ES-I3 (cell line): ENCODE results near the gene MMP15.
"Not testable (repeated sequence)": the region's sequence is repeated elsewhere in the genome, so short reads cannot be mapped to it uniquely, and the experiment has no call there.

Source experiments
- H3K36me3 ChIP-seq: 2 replicates; pipeline ENCODE4 v1.6.1; 2013; ENCODE audit warnings: mild to moderate bottlenecking, low read length, control low read depth, moderate library complexity; ENCODE audit not compliant: insufficient read depth
- H3K4me1 ChIP-seq: 2 replicates; pipeline ENCODE4 v1.6.1; 2013; ENCODE audit warnings: mild to moderate bottlenecking, control low read depth, low read length; ENCODE audit not compliant: insufficient read depth
- H3K9ac ChIP-seq: 2 replicates; pipeline ENCODE4 v1.6.1; 2013; ENCODE audit warnings: low read depth, mild to moderate bottlenecking, low read length, moderate library complexity
- H3K9me3 ChIP-seq: 2 replicates; pipeline ENCODE4 v1.6.1; 2013; ENCODE audit warnings: mild to moderate bottlenecking, low read length, moderate library complexity; ENCODE audit not compliant: control insufficient read depth, insufficient read depth

MMP15 gene

DNA sequence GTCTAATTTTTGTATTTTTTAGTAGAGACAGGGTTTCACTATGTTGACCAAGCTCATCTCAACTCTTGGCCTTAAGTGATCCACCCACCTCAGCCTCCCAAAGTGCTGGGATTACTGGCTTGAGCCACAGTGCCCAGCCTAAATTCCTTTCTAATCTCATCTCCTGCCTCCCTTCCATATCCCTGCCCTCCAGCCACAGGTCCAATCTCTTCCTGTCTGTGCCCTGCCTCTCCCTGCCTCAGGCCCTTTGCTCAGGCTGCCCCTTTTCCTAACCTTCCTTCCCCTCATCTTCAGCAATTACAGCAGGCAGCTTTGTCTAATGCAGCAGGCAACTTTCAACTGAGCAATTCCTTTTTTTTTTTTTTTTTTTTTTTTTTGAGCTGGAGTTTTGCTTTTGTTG is 56.8 kb downstream of the MMP15 start:
- no peaks in the 10 kb centered on the region for H3K36me3 ChIP-seq
- H3K4me1 ChIP-seq = no peaks in the 10 kb centered on the region; the same call in 1 of the 2 replicates
- H3K9me3 ChIP-seq = no peaks in the 10 kb centered on the region
- no peak overlapping the region for H3K9ac ChIP-seq

DNA sequence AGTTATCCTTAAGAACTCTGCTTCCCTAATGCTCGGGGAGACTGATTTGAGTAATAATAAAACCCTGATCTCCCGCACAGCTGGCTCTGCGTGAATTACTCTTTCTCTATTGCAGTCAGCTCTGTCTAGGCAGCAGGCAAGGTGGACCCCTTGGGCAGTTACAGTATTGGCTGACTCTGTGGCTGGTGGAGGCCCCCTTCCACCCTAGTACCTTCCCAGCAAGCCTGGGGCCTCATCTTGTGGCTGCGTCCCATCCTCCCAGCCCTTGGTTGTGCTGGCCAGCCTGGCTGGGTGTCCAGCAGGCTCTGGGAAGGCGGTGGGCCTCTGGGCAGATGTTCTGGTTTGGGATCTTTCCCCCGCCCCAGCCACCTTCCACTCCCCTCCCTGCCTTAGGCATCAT is 59.1 kb downstream of the MMP15 start:
- peaks cover 4% of the 10 kb centered on the region; the same call in 1 of the 2 replicates for H3K4me1 ChIP-seq
- H3K9ac ChIP-seq = no peak overlapping the region
- H3K36me3 ChIP-seq = no peaks in the 10 kb centered on the region
- H3K9me3 ChIP-seq = no peaks in the 10 kb centered on the region

DNA sequence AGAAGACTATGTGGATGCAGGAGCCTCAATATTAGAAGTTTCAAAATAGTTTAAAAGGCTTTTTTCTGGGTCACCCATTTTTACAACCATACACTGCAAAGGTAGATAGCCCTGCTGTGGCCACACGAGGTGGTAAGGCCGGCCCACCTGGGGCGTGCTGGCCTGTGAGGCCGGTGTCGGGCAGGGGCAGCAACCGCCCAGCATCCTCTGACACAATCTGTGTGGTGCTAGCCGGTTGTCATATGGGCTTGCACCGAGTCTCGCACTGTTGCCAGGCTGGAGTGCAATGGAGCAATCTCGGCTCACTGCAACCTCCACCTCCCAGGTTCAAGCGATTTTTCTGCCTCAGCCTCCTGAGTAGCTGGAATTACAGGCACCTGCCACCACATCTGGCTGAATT is 59.6 kb downstream of the MMP15 start:
- H3K9ac ChIP-seq = no peak overlapping the region
- no peaks in the 10 kb centered on the region for H3K36me3 ChIP-seq
- no peaks in the 10 kb centered on the region for H3K9me3 ChIP-seq
- peaks cover 4% of the 10 kb centered on the region; the same call in 1 of the 2 replicates for H3K4me1 ChIP-seq

DNA sequence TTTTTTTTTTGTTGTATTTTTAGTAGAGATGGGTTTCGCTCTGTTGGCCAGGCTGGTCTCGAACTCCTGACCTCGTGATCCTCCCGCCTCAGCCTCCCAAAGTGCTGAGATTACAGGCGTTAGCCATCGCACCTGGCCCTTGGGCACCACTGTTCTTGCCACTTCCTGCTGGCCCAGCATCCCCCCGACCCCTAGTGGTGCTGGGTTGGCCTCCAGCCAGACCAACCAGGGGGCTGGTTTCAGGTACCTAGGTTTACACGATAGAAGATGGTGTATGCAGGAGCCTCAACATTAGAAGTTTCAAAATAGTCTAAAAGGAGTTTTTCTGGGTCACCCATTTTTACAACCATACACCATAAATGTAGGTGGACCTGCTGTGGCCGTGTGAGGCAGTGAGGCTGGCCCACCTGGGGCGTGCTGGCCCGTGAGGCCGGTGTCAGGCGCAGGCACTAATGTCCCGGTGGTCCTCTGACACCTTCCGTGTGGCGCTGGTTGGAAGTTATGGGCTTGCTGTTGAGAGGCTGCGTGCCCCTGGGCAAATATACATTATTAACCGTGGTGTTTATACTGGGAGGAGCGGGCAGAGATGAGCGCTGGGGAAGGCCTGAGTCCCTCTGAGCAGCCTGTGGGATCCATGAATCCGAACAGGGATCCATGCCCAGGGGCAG is 60.2 kb downstream of the MMP15 start:
- H3K9ac ChIP-seq = no peak overlapping the region
- no peaks in the 10 kb centered on the region for H3K36me3 ChIP-seq
- H3K4me1 ChIP-seq = peaks cover 4% of the 10 kb centered on the region; the same call in 1 of the 2 replicates
- no peaks in the 10 kb centered on the region for H3K9me3 ChIP-seq

DNA sequence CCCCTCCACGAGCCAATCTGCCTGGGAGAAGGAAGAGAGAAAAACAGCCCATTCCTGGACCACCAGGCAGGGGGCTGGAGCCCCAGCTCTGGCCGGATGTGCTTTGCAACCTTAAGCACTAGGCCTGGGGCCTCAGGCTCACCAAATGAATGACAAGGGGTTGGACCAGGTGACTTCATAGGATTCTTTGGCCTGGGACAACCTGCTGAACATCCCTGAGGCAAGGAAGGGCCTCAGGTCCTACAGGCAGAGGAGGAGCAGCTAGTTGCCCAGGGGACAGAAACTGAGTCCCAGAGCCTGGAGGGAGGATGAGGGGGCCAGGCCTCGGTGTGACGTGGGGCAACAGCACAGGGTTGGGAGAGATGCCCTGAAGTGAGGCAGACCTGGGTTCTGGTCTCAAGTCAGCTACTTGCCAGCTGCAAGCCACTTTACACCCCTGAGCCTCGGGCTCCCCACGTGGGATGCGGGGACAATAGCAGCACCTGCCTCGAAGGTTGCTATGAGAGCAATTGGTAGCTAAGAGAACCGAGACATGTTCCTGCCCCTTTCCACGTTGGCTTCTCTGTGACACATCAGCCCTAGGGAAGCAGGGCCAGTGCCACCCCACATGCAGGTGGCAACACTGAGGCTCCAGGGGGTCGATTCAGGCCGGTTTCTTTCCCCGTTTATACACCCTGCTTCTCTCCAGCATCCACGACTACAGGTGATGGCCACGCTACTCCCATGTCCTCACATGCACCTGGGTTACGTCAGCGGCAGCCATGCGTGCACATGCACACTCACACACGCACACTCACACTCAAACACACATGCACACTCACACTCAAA is 61.0 kb downstream of the MMP15 start:
- Histone ChIP-seq H3K36me3 (no peaks in the 10 kb centered on the region), H3K4me1 (peaks cover 4% of the 10 kb centered on the region; the same call in 1 of the 2 replicates), H3K9ac (no peak overlapping the region), H3K9me3 (no peaks in the 10 kb centered on the region)

DNA sequence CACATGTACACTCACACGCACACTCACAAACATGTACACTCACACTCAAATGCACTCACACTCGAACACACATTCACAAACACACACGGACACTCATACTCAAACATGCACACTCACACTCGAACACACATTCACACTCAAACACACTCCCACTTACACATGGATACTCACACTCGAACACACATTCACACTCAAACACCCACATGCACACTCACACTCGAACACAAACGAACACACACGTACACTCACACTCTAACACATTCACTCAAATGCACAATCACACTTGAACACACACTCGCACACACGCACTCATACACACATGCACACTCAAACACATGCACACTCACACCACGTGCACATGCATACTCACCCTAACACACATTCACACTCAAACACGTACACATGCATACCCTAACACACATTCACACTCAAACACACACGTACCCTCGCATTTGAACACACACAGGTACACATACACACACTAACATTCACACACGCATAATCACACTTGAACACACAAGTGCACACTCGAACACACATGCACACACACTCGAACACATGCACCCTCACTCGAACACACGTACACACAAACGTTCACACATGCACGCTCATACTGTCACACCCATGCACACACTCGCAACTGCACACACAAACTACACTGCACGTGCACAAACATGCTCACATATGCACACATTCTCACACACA is 61.8 kb downstream of the MMP15 start:
- H3K4me1 ChIP-seq = peaks cover 4% of the 10 kb centered on the region; the same call in 1 of the 2 replicates
- H3K9ac ChIP-seq = no peak overlapping the region
- no peaks in the 10 kb centered on the region for H3K9me3 ChIP-seq
- no peaks in the 10 kb centered on the region for H3K36me3 ChIP-seq

DNA sequence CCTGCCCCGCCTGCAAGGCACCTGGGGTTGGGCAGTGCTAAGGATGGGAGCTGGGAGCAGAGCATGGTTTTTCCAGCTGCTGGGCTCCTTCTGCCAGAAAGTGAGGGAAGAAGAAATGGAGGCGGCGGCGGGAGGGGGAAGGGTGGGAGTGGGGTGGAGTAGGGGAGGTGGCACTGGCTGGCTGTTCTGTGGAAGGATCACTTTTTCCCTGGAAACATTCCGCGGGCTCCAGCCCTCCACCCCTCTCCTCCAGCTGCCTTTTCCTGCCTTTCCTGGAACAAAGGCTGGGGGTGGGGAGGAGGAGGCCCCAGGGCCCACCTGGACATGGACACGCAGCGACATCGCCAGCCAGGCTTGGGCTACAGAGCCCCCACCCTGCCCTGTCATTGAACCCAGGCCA is 62.5 kb downstream of the MMP15 start:
- no peak overlapping the region for H3K9ac ChIP-seq
- H3K9me3 ChIP-seq = no peaks in the 10 kb centered on the region
- H3K4me1 ChIP-seq = peaks cover 4% of the 10 kb centered on the region; the same call in 1 of the 2 replicates
- H3K36me3 ChIP-seq = no peaks in the 10 kb centered on the region

DNA sequence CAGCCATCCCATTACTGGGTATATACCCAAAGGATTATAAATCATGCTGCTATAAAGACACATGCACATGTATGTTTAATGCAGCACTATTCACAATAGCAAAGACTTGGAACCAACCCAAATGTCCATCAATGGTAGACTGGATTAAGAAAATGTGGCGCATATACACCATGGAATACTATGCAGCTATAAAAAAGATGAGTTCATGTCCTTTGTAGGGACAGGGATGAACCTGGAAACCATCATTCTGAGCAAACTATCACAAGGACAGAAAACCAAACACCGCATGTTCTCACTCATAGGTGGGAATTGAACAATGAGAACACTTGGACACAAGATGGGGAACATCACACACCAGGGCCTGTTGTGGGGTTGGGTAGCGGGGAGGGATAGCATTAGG is 64.8 kb downstream of the MMP15 start:
- H3K36me3 ChIP-seq, H3K4me1 ChIP-seq, H3K9ac ChIP-seq, H3K9me3 ChIP-seq: not testable (repeated sequence)

DNA sequence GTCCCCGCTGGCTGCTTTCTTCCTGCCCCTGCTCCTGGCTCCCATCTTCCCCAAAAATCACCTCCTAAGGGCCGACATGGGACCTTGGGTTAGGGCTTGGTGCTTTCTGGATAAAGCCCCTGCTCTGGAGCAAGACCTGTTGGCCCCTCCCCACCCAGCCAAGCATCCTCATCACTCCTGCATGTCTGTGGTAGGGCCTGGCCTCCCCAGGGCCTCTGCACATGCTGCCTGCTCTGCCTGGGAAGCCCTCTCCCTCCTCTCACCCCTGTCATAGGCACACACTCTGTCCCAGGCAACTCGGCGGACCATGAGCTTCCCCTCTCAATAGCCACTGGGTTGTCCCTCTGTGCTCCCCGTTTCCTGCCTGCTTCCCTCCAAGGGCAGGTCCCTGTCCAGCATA is 68.5 kb downstream of the MMP15 start:
- Histone ChIP-seq H3K36me3 (no peaks in the 10 kb centered on the region), H3K9me3 (no peaks in the 10 kb centered on the region), H3K4me1 (peaks cover 8% of the 10 kb centered on the region; the same call in 1 of the 2 replicates), H3K9ac (no peak overlapping the region)

DNA sequence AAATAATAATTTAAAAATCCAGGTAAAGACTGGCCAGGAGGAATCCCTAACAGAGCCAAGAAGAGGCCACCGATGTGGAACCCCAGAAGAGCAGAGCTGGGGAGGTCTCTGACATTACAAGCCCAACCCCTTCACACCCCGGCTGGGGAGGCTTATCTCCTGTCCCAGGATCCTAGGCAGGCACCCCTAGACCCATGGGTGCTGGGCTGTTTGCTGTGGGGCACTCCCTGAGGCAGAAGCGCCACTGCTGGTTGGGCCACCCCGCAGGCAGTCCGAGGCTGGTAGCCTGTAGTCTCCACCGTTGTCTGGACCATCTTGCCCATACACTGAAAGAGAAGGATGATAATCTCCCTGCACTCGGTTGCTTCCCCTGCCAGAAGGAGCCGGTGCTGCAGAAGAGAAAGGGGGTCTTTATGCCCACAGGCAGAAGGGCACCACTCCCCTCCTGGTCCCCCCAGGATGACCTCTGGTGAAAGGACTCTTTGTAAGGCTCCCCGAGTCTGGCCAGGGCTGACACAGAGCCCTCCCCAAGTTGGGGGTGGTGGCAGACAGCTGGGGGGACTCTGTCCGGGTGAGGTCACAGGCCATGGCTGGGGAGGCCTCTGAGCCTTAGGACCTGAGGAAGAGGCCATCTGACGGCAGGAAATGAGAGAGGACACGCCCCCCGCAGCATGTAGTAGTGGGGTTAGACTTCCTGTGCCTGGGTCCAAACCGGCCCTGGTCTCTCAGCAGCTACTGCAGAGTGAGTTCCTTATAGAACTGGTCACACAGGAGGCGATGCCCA is 69.4 kb downstream of the MMP15 start:
- Histone ChIP-seq H3K9ac (no peak overlapping the region), H3K9me3 (no peaks in the 10 kb centered on the region), H3K4me1 (peaks cover 8% of the 10 kb centered on the region; the same call in 1 of the 2 replicates), H3K36me3 (no peaks in the 10 kb centered on the region)

DNA sequence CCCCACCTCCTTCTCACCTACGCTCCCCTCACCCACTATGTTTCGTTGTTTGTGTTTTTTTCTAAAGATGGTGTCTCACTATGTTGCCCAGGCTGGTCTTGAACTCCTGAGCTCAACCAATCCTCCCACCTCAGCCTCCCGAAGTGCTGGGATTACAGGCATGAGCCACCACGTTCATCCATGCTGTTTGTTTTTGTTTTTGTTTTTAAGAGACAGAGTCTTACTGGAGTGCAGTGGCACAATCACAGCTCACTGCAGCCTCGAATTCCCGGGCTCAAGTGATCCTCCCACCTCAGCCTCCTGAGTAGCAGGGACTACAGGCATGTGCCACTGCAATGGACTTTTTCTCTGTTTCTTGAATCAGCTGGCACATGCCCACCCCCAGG is 70.0 kb downstream of the MMP15 start:
- H3K9me3 ChIP-seq, H3K9ac ChIP-seq, H3K36me3 ChIP-seq, H3K4me1 ChIP-seq: not testable (repeated sequence)

DNA sequence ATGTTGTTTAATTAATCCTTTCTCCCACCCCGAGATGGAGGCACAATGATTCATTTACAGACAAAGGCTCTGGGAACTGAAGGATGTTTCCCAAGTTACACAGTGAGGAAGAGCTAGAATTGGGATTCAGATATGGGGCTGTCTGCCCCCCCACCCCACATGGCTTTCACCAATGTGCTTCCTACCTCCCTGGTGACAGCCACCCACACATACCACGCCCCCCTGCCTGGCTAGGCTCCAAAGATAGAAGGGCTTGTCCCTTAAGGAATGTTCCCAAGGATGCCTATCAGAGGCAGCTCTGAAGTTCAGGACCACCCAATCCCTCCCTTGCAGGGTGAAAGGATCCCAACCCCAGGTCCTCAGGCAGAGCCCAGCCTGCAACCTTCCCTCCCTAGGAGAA is 70.7 kb downstream of the MMP15 start:
- H3K9ac ChIP-seq = no peak overlapping the region
- peaks cover 8% of the 10 kb centered on the region; the same call in 1 of the 2 replicates for H3K4me1 ChIP-seq
- no peaks in the 10 kb centered on the region for H3K9me3 ChIP-seq
- H3K36me3 ChIP-seq = no peaks in the 10 kb centered on the region
